Suprapubic skin (tissue), 4 donors: ENCODE data around the gene ERC2. TPM values are rescaled to one million over a fixed set of nuclear protein-coding genes. Genes with fewer than 3 reads are reported as not detected.

Experiments
- DNase-seq, 2 donors: peaks; one replicate each; pipeline ENCODE4 v3.0.0-alpha.2; 2019; ENCODE audit warnings: low spot score in 2 of 2
- H3K27ac ChIP-seq: fragments of 200-600 bp; sonication (generic); one replicate; pipeline ENCODE4 v1.5.1; 2019
- H3K27me3 ChIP-seq: fragments of 200-600 bp; sonication (generic); one replicate; pipeline ENCODE4 v1.5.1; 2019
- H3K36me3 ChIP-seq: fragments of 200-600 bp; sonication (generic); one replicate; pipeline ENCODE4 v1.5.1; 2019
- H3K4me1 ChIP-seq: fragments of 200-600 bp; sonication (generic); one replicate; pipeline ENCODE4 v1.5.1; 2019
- H3K4me3 ChIP-seq: fragments of 200-600 bp; sonication (generic); one replicate; pipeline ENCODE4 v1.5.1; 2019; ENCODE audit warnings: mild to moderate bottlenecking
- H3K9me3 ChIP-seq: fragments of 200-600 bp; sonication (generic); one replicate; pipeline ENCODE4 v1.5.1; 2019
- EP300 ChIP-seq: sonication (generic); formaldehyde crosslinking; IDR thresholded peaks from one replicate; pipeline ENCODE4 v1.6.1; 2017; ENCODE audit warnings: antibody characterized with exemption
- POLR2A ChIP-seq, 2 donors: fragments of 450-650 bp; IDR thresholded peaks; one replicate each; pipeline ENCODE4 v1.6.1; 2017; ENCODE audit warnings: antibody characterized with exemption in 2 of 2, mild to moderate bottlenecking in 2 of 2, moderate library complexity in 2 of 2
- POLR2AphosphoS5 ChIP-seq, 3 donors: sonication (generic); formaldehyde crosslinking; IDR thresholded peaks; one replicate each; pipeline ENCODE4 v1.6.1; 2017; ENCODE audit warnings: antibody characterized with exemption in 3 of 3
- WGBS: methylation state at CpG from one replicate; pipeline ENCODE4 v1.1.5; 2018; 5-methylcytosine and 5-hydroxymethylcytosine counted together
- total RNA-seq, 4 donors: library from RNA; depleted of rRNA; stranded (reverse); fragments of >200 nt; gene quantifications; one replicate each; pipeline ENCODE4 v1.1.0, GENCODE V29; 2016
- TF ChIP-seq, protein P1 (sequence below), 2 donors: fragments of 200-600 bp in 1 of 2; fragments of 450-650 bp in 1 of 2; sonication (generic) in 1 of 2; IDR thresholded peaks; one replicate each; pipeline ENCODE4 v1.5.1; 2016 to 2019; ENCODE audit warnings: antibody characterized with exemption in 2 of 2, mild to moderate bottlenecking in 1 of 2, moderate library complexity in 1 of 2

The ERC2 gene
- total RNA-seq, 4 donors from 2014 or later, result 0.21 TPM; not detected in 3

DNA sequence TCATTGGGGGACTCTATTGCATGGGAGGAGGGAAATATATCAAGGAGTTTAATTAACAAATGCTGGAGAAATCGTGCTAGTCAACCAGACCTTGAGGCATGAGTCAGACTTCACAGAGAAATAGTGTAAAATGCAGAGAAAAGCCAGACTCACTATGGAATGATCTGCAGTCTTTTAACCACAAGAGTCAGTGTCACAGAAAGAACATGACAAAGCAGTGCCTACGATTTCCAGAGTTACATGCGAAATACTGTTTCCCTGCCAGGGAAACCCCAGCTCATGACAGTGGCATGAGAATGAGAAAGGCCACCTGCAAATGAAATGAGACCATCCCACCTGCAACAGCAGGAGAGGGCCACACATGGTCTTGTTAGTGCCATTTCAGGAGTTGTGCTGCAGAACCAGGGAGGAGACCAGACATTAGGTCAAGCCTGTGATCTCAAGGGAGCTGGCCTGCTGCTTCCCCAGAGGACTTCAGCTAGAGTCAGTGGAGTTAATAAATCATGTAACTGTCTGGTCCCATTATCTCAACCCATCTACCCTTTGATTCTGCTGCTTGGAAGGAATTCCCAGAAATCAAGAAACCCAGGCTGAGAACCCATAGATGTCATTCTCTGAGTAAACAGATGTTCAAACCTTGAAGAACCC, 79.0 kb downstream of the ERC2 start:
- no peak for TF ChIP-seq EP300
- no peak for TF ChIP-seq POLR2AphosphoS5 (IDR thresholded peaks at IDR 0.05)
- no peak for TF ChIP-seq POLR2A (IDR thresholded peaks at IDR 0.05)
- TF ChIP-seq, protein P1, sequence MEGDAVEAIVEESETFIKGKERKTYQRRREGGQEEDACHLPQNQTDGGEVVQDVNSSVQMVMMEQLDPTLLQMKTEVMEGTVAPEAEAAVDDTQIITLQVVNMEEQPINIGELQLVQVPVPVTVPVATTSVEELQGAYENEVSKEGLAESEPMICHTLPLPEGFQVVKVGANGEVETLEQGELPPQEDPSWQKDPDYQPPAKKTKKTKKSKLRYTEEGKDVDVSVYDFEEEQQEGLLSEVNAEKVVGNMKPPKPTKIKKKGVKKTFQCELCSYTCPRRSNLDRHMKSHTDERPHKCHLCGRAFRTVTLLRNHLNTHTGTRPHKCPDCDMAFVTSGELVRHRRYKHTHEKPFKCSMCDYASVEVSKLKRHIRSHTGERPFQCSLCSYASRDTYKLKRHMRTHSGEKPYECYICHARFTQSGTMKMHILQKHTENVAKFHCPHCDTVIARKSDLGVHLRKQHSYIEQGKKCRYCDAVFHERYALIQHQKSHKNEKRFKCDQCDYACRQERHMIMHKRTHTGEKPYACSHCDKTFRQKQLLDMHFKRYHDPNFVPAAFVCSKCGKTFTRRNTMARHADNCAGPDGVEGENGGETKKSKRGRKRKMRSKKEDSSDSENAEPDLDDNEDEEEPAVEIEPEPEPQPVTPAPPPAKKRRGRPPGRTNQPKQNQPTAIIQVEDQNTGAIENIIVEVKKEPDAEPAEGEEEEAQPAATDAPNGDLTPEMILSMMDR (IDR thresholded peaks at IDR 0.05), result no peak
- H3K27ac ChIP-seq, result no peak overlapping the region
- no peaks in the 10 kb centered on the region for H3K9me3 ChIP-seq
- no peaks in the 10 kb centered on the region for H3K36me3 ChIP-seq
- no peak for DNase-seq
- peaks cover 7% of the 10 kb centered on the region for H3K27me3 ChIP-seq
- whole genome bisulfite sequencing, result 65% methylated on average over 3 of the region's 3 CpGs
- H3K4me3 ChIP-seq, result no peak overlapping the region
- H3K4me1 ChIP-seq, result no peaks in the 10 kb centered on the region

DNA sequence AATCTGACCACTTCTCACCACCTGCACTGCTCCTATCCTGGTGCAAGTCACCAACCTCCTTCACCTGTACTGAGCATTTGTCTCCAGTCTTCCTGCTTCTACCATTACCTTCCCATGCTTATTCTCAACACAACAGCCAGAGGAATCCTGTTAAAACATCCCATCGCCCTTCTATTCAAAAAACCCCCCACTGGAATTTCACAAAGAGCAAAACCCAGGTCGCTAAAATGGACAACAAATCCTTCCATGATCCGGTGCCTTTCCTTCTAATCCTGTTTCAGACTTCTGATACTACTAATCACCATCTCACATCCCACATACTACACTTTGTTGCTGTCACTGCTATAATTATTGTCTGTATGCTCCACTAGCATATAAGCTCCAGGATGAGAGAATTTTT, 85.2 kb downstream of the ERC2 start:
- no peaks in the 10 kb centered on the region for H3K9me3 ChIP-seq
- WGBS, result 79% methylated on average over 3 of the region's 3 CpGs
- no peak overlapping the region for H3K27ac ChIP-seq
- TF ChIP-seq POLR2A (IDR thresholded peaks at IDR 0.05) (no peak), EP300 (no peak), POLR2AphosphoS5 (IDR thresholded peaks at IDR 0.05) (no peak)
- TF ChIP-seq, protein P1 (IDR thresholded peaks at IDR 0.05), result no peak
- H3K4me1 ChIP-seq, result no peaks in the 10 kb centered on the region
- H3K27me3 ChIP-seq, result no peaks in the 10 kb centered on the region
- no peak overlapping the region for H3K4me3 ChIP-seq
- H3K36me3 ChIP-seq, result no peaks in the 10 kb centered on the region
- DNase-seq, result no peak

DNA sequence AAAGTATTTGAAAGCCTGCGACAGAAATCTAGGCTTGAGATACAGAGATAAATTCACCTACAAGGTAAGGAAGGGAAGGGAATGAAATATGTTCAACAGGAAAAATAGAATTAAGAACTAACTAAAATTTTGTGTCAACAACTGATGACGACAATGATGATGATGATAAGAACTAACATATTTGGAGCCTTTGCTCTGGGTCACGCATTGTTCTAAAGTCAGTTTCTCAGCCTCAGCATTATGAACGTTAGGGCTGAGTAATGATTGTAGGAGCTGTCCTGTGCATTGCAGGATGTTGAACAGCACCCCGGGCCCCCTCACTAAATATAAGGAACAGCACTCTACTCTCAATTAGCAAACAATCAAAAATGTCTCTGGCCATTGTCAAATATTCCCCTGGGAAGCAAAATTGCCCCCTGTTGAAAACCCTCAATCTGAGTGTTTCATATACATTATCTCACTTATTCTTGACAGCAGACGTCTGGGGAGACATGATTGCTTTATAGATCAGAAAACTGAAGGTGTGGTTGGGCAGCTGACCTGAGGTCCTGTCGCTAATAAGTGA, 88.5 kb downstream of the ERC2 start:
- Histone ChIP-seq H3K36me3 (no peaks in the 10 kb centered on the region), H3K27ac (no peak overlapping the region), H3K4me3 (no peak overlapping the region), H3K9me3 (no peaks in the 10 kb centered on the region), H3K4me1 (no peaks in the 10 kb centered on the region), H3K27me3 (no peaks in the 10 kb centered on the region)
- WGBS, result 64% methylated on average over 7 of the region's 7 CpGs
- DNase-seq, result no peak
- no peak for TF ChIP-seq EP300
- TF ChIP-seq POLR2AphosphoS5 (IDR thresholded peaks at IDR 0.05), result no peak
- TF ChIP-seq, protein P1 (IDR thresholded peaks at IDR 0.05), result no peak
- TF ChIP-seq POLR2A (IDR thresholded peaks at IDR 0.05), result no peak

DNA sequence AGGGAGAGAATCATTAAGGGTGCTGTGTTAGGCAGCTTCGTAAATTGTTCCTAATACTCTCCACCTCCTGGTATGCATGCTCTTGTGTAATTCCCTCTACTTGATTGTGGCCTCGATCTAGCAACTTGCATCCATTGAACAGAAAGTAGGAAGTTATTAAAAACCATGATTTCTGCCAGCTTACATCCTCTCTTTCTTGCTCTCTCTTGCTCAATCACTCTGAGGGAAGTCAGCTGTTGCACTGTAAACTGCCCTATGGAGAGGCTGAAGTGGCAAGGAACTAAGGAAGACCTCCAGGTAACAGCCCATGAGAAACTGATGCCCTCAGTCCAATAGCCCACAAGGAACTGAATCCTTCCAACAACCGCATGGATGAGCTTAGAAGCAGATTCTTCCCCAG, 92.6 kb downstream of the ERC2 start:
- no peak for DNase-seq
- WGBS, result 81% methylated on average over 3 of the region's 3 CpGs

DNA sequence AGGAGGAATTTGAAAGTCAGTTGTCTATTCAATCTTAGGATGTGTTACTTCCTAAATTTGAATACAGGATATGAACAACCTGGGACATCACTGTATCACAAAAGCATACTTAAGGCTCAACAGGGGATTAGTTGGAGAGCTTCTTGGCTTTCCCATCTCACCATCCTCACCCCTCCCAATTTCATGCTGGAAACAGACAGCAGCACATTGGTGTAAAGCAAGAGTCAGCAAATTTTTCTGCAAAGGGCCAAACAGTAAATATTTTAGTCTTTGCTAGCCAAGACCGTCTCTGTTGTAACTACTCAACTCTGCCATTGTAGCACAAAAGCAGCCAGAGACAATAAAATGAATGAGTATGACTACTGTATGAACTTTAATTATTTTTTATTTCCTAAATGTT, 94.9 kb downstream of the ERC2 start:
- no peaks in the 10 kb centered on the region for H3K27me3 ChIP-seq
- no peak overlapping the region for H3K27ac ChIP-seq
- 68% methylated on average over 1 of the region's 1 CpG for WGBS
- TF ChIP-seq POLR2AphosphoS5 (IDR thresholded peaks at IDR 0.05) (no peak), EP300 (no peak), POLR2A (IDR thresholded peaks at IDR 0.05) (no peak)
- TF ChIP-seq, protein P1 (IDR thresholded peaks at IDR 0.05), result no peak
- H3K4me3 ChIP-seq, result no peak overlapping the region
- no peaks in the 10 kb centered on the region for H3K9me3 ChIP-seq
- H3K36me3 ChIP-seq, result no peaks in the 10 kb centered on the region
- no peaks in the 10 kb centered on the region for H3K4me1 ChIP-seq
- no peak for DNase-seq

More for the DNA sequence above, 92.6 kb downstream of the ERC2 start:
- Histone ChIP-seq H3K36me3 (no peaks in the 10 kb centered on the region), H3K27ac (no peak overlapping the region), H3K9me3 (no peaks in the 10 kb centered on the region), H3K4me1 (no peaks in the 10 kb centered on the region), H3K4me3 (no peak overlapping the region), H3K27me3 (no peaks in the 10 kb centered on the region)
- TF ChIP-seq EP300 (no peak), POLR2AphosphoS5 (IDR thresholded peaks at IDR 0.05) (no peak), POLR2A (IDR thresholded peaks at IDR 0.05) (no peak)
- TF ChIP-seq, protein P1 (IDR thresholded peaks at IDR 0.05), result no peak
